ENCODE results near the gene GRM7. TPM values are rescaled to one million over a fixed set of nuclear protein-coding genes. Genes with fewer than 3 reads are reported as not detected.
A peak's percentile ranks its signal among the peaks of the same experiment; 100 is the strongest.

Gene GRM7
- polyA plus RNA-seq, 4 donors = 0.01 to 0.30 TPM; not detected in 2

GRCh38 chr3:7322957-7323669, 462.2 kb downstream of the GRM7 start:
- H3K4me3 ChIP-seq (ENCODE audit: low read depth in 1 of 3, low read length in 3 of 3) = no peak overlapping the region
- no peak for DNase-seq
- H3K9me3 ChIP-seq (ENCODE audit: control insufficient read depth in 2 of 2, insufficient read depth in 1 of 2, low read depth in 1 of 2, low read length in 1 of 2) = no peaks in the 10 kb centered on the region
- WGBS, 3 donors = 61 to 76% (median 73%) methylated on average over 3 of the region's 3 CpGs
- FAIRE-seq = no peak
- no peaks in the 10 kb centered on the region for H3K36me3 ChIP-seq (ENCODE audit: control insufficient read depth in 3 of 3, insufficient read depth in 2 of 3, low read depth in 1 of 3, low read length in 3 of 3)
- no peaks in the 10 kb centered on the region for H3K4me1 ChIP-seq (ENCODE audit: control insufficient read depth in 3 of 3, insufficient read depth in 2 of 3, low read depth in 1 of 3, low read length in 2 of 3)
- H3K27ac ChIP-seq (ENCODE audit: low read depth in 1 of 3, low read length in 2 of 3) = no peak overlapping the region
- H3K27me3 ChIP-seq (ENCODE audit: control insufficient read depth in 3 of 3, insufficient read depth in 3 of 3, low read length in 3 of 3) = no peaks in the 10 kb centered on the region

GRCh38 chr3:7328339-7328738, 467.4 kb downstream of the GRM7 start:
- WGBS, 3 donors = 9 to 51% (median 17%) methylated on average over 1 of the region's 1 CpG
- Histone ChIP-seq H3K4me1 (ENCODE audit: control insufficient read depth in 3 of 3, insufficient read depth in 2 of 3, low read depth in 1 of 3, low read length in 2 of 3) (no peaks in the 10 kb centered on the region), H3K27ac (ENCODE audit: low read depth in 1 of 3, low read length in 2 of 3) (no peak overlapping the region), H3K36me3 (ENCODE audit: control insufficient read depth in 3 of 3, insufficient read depth in 2 of 3, low read depth in 1 of 3, low read length in 3 of 3) (no peaks in the 10 kb centered on the region), H3K9me3 (ENCODE audit: control insufficient read depth in 2 of 2, insufficient read depth in 1 of 2, low read depth in 1 of 2, low read length in 1 of 2) (no peaks in the 10 kb centered on the region), H3K27me3 (ENCODE audit: control insufficient read depth in 3 of 3, insufficient read depth in 3 of 3, low read length in 3 of 3) (no peaks in the 10 kb centered on the region), H3K4me3 (ENCODE audit: low read depth in 1 of 3, low read length in 3 of 3) (no peak overlapping the region)
- peak in 1 of 2 donors; percentile 43 for DNase-seq
- FAIRE-seq = no peak

- WGBS, 3 donors = 29 to 51% (median 31%) methylated on average over 2 of the region's 2 CpGs
- Histone ChIP-seq H3K4me3 (ENCODE audit: low read depth in 1 of 3, low read length in 3 of 3) (no peak overlapping the region), H3K36me3 (ENCODE audit: control insufficient read depth in 3 of 3, insufficient read depth in 2 of 3, low read depth in 1 of 3, low read length in 3 of 3) (no peaks in the 10 kb centered on the region), H3K27ac (ENCODE audit: low read depth in 1 of 3, low read length in 2 of 3) (no peak overlapping the region), H3K27me3 (ENCODE audit: control insufficient read depth in 3 of 3, insufficient read depth in 3 of 3, low read length in 3 of 3) (no peaks in the 10 kb centered on the region), H3K4me1 (ENCODE audit: control insufficient read depth in 3 of 3, insufficient read depth in 2 of 3, low read depth in 1 of 3, low read length in 2 of 3) (no peaks in the 10 kb centered on the region), H3K9me3 (ENCODE audit: control insufficient read depth in 2 of 2, insufficient read depth in 1 of 2, low read depth in 1 of 2, low read length in 1 of 2) (no peaks in the 10 kb centered on the region)
- DNase-seq (no peak), FAIRE-seq (no peak)
These were observed 471.8 kb downstream of the GRM7 start for GRCh38 chr3:7332696-7333095.

GRCh38 chr3:7333125-7333524, 472.2 kb downstream of the GRM7 start:
- no peaks in the 10 kb centered on the region for H3K36me3 ChIP-seq (ENCODE audit: control insufficient read depth in 3 of 3, insufficient read depth in 2 of 3, low read depth in 1 of 3, low read length in 3 of 3)
- no peaks in the 10 kb centered on the region for H3K4me1 ChIP-seq (ENCODE audit: control insufficient read depth in 3 of 3, insufficient read depth in 2 of 3, low read depth in 1 of 3, low read length in 2 of 3)
- FAIRE-seq (no peak), DNase-seq (no peak)
- no peak overlapping the region for H3K27ac ChIP-seq (ENCODE audit: low read depth in 1 of 3, low read length in 2 of 3)
- H3K27me3 ChIP-seq (ENCODE audit: control insufficient read depth in 3 of 3, insufficient read depth in 3 of 3, low read length in 3 of 3) = no peaks in the 10 kb centered on the region
- H3K9me3 ChIP-seq (ENCODE audit: control insufficient read depth in 2 of 2, insufficient read depth in 1 of 2, low read depth in 1 of 2, low read length in 1 of 2) = no peaks in the 10 kb centered on the region
- 78 to 90% (median 87%) methylated on average over 4 of the region's 4 CpGs for WGBS, 3 donors
- H3K4me3 ChIP-seq (ENCODE audit: low read depth in 1 of 3, low read length in 3 of 3) = no peak overlapping the region

- 14 to 37% (median 17%) methylated on average over 2 of the region's 2 CpGs for WGBS, 3 donors
- FAIRE-seq = no peak
These were observed 479.9 kb downstream of the GRM7 start for GRCh38 chr3:7340795-7341194.

GRCh38 chr3:7346364-7346763, 485.4 kb downstream of the GRM7 start:
- Histone ChIP-seq H3K9me3 (ENCODE audit: control insufficient read depth in 2 of 2, insufficient read depth in 1 of 2, low read depth in 1 of 2, low read length in 1 of 2) (no peaks in the 10 kb centered on the region), H3K4me3 (ENCODE audit: low read depth in 1 of 3, low read length in 3 of 3) (no peak overlapping the region), H3K27me3 (ENCODE audit: control insufficient read depth in 3 of 3, insufficient read depth in 3 of 3, low read length in 3 of 3) (no peaks in the 10 kb centered on the region), H3K4me1 (ENCODE audit: control insufficient read depth in 3 of 3, insufficient read depth in 2 of 3, low read depth in 1 of 3, low read length in 2 of 3) (no peaks in the 10 kb centered on the region), H3K36me3 (ENCODE audit: control insufficient read depth in 3 of 3, insufficient read depth in 2 of 3, low read depth in 1 of 3, low read length in 3 of 3) (no peaks in the 10 kb centered on the region), H3K27ac (ENCODE audit: low read depth in 1 of 3, low read length in 2 of 3) (no peak overlapping the region)
- no peak for DNase-seq
- no peak for FAIRE-seq
- 63 to 82% (median 71%) methylated on average over 2 of the region's 2 CpGs for WGBS, 3 donors

More at GRCh38 chr3:7340795-7341194, 479.9 kb downstream of the GRM7 start:
- no peak overlapping the region for H3K27ac ChIP-seq (ENCODE audit: low read depth in 1 of 3, low read length in 2 of 3)
- H3K27me3 ChIP-seq (ENCODE audit: control insufficient read depth in 3 of 3, insufficient read depth in 3 of 3, low read length in 3 of 3) = no peaks in the 10 kb centered on the region
- no peak overlapping the region for H3K4me3 ChIP-seq (ENCODE audit: low read depth in 1 of 3, low read length in 3 of 3)
- peak in 1 of 2 donors; percentile 0 for DNase-seq
- H3K36me3 ChIP-seq (ENCODE audit: control insufficient read depth in 3 of 3, insufficient read depth in 2 of 3, low read depth in 1 of 3, low read length in 3 of 3) = no peaks in the 10 kb centered on the region
- no peaks in the 10 kb centered on the region for H3K9me3 ChIP-seq (ENCODE audit: control insufficient read depth in 2 of 2, insufficient read depth in 1 of 2, low read depth in 1 of 2, low read length in 1 of 2)
- H3K4me1 ChIP-seq (ENCODE audit: control insufficient read depth in 3 of 3, insufficient read depth in 2 of 3, low read depth in 1 of 3, low read length in 2 of 3) = no peaks in the 10 kb centered on the region

GRCh38 chr3:7357101-7357500, 496.2 kb downstream of the GRM7 start:
- no peaks in the 10 kb centered on the region for H3K36me3 ChIP-seq (ENCODE audit: control insufficient read depth in 3 of 3, insufficient read depth in 2 of 3, low read depth in 1 of 3, low read length in 3 of 3)
- H3K27ac ChIP-seq (ENCODE audit: low read depth in 1 of 3, low read length in 2 of 3) = no peak overlapping the region
- no peaks in the 10 kb centered on the region for H3K4me1 ChIP-seq (ENCODE audit: control insufficient read depth in 3 of 3, insufficient read depth in 2 of 3, low read depth in 1 of 3, low read length in 2 of 3)
- no peak for DNase-seq
- no peaks in the 10 kb centered on the region for H3K9me3 ChIP-seq (ENCODE audit: control insufficient read depth in 2 of 2, insufficient read depth in 1 of 2, low read depth in 1 of 2, low read length in 1 of 2)
- no peak overlapping the region for H3K4me3 ChIP-seq (ENCODE audit: low read depth in 1 of 3, low read length in 3 of 3)
- no peak for FAIRE-seq
- H3K27me3 ChIP-seq (ENCODE audit: control insufficient read depth in 3 of 3, insufficient read depth in 3 of 3, low read length in 3 of 3) = no peaks in the 10 kb centered on the region
- WGBS, 3 donors = 62 to 89% (median 85%) methylated on average over 1 of the region's 1 CpG

- DNase-seq (peak in 1 of 2 donors; percentile 1), FAIRE-seq (no peak)
- WGBS, 3 donors = 13 to 59% (median 39%) methylated on average over 1 of the region's 1 CpG
- Histone ChIP-seq H3K4me3 (ENCODE audit: low read depth in 1 of 3, low read length in 3 of 3) (no peak overlapping the region), H3K36me3 (ENCODE audit: control insufficient read depth in 3 of 3, insufficient read depth in 2 of 3, low read depth in 1 of 3, low read length in 3 of 3) (no peaks in the 10 kb centered on the region), H3K27ac (ENCODE audit: low read depth in 1 of 3, low read length in 2 of 3) (no peak overlapping the region), H3K4me1 (ENCODE audit: control insufficient read depth in 3 of 3, insufficient read depth in 2 of 3, low read depth in 1 of 3, low read length in 2 of 3) (no peaks in the 10 kb centered on the region), H3K9me3 (ENCODE audit: control insufficient read depth in 2 of 2, insufficient read depth in 1 of 2, low read depth in 1 of 2, low read length in 1 of 2) (no peaks in the 10 kb centered on the region), H3K27me3 (ENCODE audit: control insufficient read depth in 3 of 3, insufficient read depth in 3 of 3, low read length in 3 of 3) (no peaks in the 10 kb centered on the region)
These were observed 507.1 kb downstream of the GRM7 start for GRCh38 chr3:7367968-7368367.

GRCh38 chr3:7368597-7368996, 507.7 kb downstream of the GRM7 start:
- FAIRE-seq (no peak), DNase-seq (no peak)
- H3K4me1 ChIP-seq (ENCODE audit: control insufficient read depth in 3 of 3, insufficient read depth in 2 of 3, low read depth in 1 of 3, low read length in 2 of 3) = no peaks in the 10 kb centered on the region
- H3K36me3 ChIP-seq (ENCODE audit: control insufficient read depth in 3 of 3, insufficient read depth in 2 of 3, low read depth in 1 of 3, low read length in 3 of 3) = no peaks in the 10 kb centered on the region
- no peaks in the 10 kb centered on the region for H3K27me3 ChIP-seq (ENCODE audit: control insufficient read depth in 3 of 3, insufficient read depth in 3 of 3, low read length in 3 of 3)
- H3K9me3 ChIP-seq (ENCODE audit: control insufficient read depth in 2 of 2, insufficient read depth in 1 of 2, low read depth in 1 of 2, low read length in 1 of 2) = no peaks in the 10 kb centered on the region
- 89 to 99% (median 89%) methylated on average over 2 of the region's 2 CpGs for WGBS, 3 donors
- no peak overlapping the region for H3K27ac ChIP-seq (ENCODE audit: low read depth in 1 of 3, low read length in 2 of 3)
- H3K4me3 ChIP-seq (ENCODE audit: low read depth in 1 of 3, low read length in 3 of 3) = no peak overlapping the region
